ENCODE results near the gene GTPBP4. TPM values are rescaled to one million over a fixed set of nuclear protein-coding genes. Genes with fewer than 3 reads are reported as not detected.

Gene GTPBP4
- total RNA-seq, 1 donor = 27.1 TPM

- no peak for TF ChIP-seq CTCF (IDR thresholded peaks at IDR 0.05; ENCODE audit: extremely low read depth, low read depth, low read length)
- H3K9me3 ChIP-seq (ENCODE audit: low read depth, low read length) = no peaks in the 10 kb centered on the region
- H3K36me3 ChIP-seq (ENCODE audit: insufficient read depth, low read length) = no peaks in the 10 kb centered on the region
- no peak overlapping the region for H2AFZ ChIP-seq (ENCODE audit: low read length)
- H3K4me2 ChIP-seq (ENCODE audit: insufficient read depth, low read length) = no peak overlapping the region
- H4K20me1 ChIP-seq (ENCODE audit: insufficient read depth, low read length) = no peaks in the 10 kb centered on the region
- no peak overlapping the region for H3K27ac ChIP-seq (ENCODE audit: low read depth, low read length)
- no peaks in the 10 kb centered on the region for H3K79me2 ChIP-seq (ENCODE audit: insufficient read depth, low read length)
- no peaks in the 10 kb centered on the region for H3K4me1 ChIP-seq (ENCODE audit: insufficient read depth, low read length)
- H3K4me3 ChIP-seq (ENCODE audit: insufficient read depth, low read length) = no peak overlapping the region
- no peaks in the 10 kb centered on the region for H3K27me3 ChIP-seq (ENCODE audit: insufficient read depth, low read length)
- DNase-seq (ENCODE audit: insufficient read length, low spot score, missing footprints) = peak; percentile 43
Observed at GRCh38 chr10:964988-965417, 23.2 kb upstream of the GTPBP4 start.

GRCh38 chr10:966466-967235 is 21.6 kb upstream of the GTPBP4 start:
- no peak overlapping the region for H3K4me3 ChIP-seq (ENCODE audit: insufficient read depth, low read length)
- peak; percentile 10 for DNase-seq (ENCODE audit: insufficient read length, low spot score, missing footprints)
- no peaks in the 10 kb centered on the region for H4K20me1 ChIP-seq (ENCODE audit: insufficient read depth, low read length)
- no peak for TF ChIP-seq CTCF (IDR thresholded peaks at IDR 0.05; ENCODE audit: extremely low read depth, low read depth, low read length)
- no peak overlapping the region for H2AFZ ChIP-seq (ENCODE audit: low read length)
- no peak overlapping the region for H3K27ac ChIP-seq (ENCODE audit: low read depth, low read length)
- no peak overlapping the region for H3K4me2 ChIP-seq (ENCODE audit: insufficient read depth, low read length)
- no peaks in the 10 kb centered on the region for H3K9me3 ChIP-seq (ENCODE audit: low read depth, low read length)
- no peaks in the 10 kb centered on the region for H3K79me2 ChIP-seq (ENCODE audit: insufficient read depth, low read length)
- peaks cover 13% of the 10 kb centered on the region for H3K4me1 ChIP-seq (ENCODE audit: insufficient read depth, low read length)
- H3K36me3 ChIP-seq (ENCODE audit: insufficient read depth, low read length) = no peaks in the 10 kb centered on the region
- H3K27me3 ChIP-seq (ENCODE audit: insufficient read depth, low read length) = no peaks in the 10 kb centered on the region

GRCh38 chr10:968546-969199 is 19.6 kb upstream of the GTPBP4 start:
- H2AFZ ChIP-seq (ENCODE audit: low read length) = no peak overlapping the region
- no peaks in the 10 kb centered on the region for H3K36me3 ChIP-seq (ENCODE audit: insufficient read depth, low read length)
- H3K9me3 ChIP-seq (ENCODE audit: low read depth, low read length) = no peaks in the 10 kb centered on the region
- H3K79me2 ChIP-seq (ENCODE audit: insufficient read depth, low read length) = no peaks in the 10 kb centered on the region
- TF ChIP-seq CTCF (IDR thresholded peaks at IDR 0.05; ENCODE audit: extremely low read depth, low read depth, low read length) = no peak
- H4K20me1 ChIP-seq (ENCODE audit: insufficient read depth, low read length) = no peaks in the 10 kb centered on the region
- H3K4me1 ChIP-seq (ENCODE audit: insufficient read depth, low read length) = peaks cover 13% of the 10 kb centered on the region
- no peak overlapping the region for H3K4me3 ChIP-seq (ENCODE audit: insufficient read depth, low read length)
- H3K4me2 ChIP-seq (ENCODE audit: insufficient read depth, low read length) = no peak overlapping the region
- no peak overlapping the region for H3K27ac ChIP-seq (ENCODE audit: low read depth, low read length)
- DNase-seq (ENCODE audit: insufficient read length, low spot score, missing footprints) = peak; percentile 58
- no peaks in the 10 kb centered on the region for H3K27me3 ChIP-seq (ENCODE audit: insufficient read depth, low read length)

- no peak for TF ChIP-seq CTCF (IDR thresholded peaks at IDR 0.05; ENCODE audit: extremely low read depth, low read depth, low read length)
- H2AFZ ChIP-seq (ENCODE audit: low read length) = no peak overlapping the region
- no peak overlapping the region for H3K27ac ChIP-seq (ENCODE audit: low read depth, low read length)
Observed at GRCh38 chr10:969473-970150, 18.6 kb upstream of the GTPBP4 start.

More at GRCh38 chr10:969473-970150, 18.6 kb upstream of the GTPBP4 start:
- no peaks in the 10 kb centered on the region for H3K9me3 ChIP-seq (ENCODE audit: low read depth, low read length)
- no peaks in the 10 kb centered on the region for H3K36me3 ChIP-seq (ENCODE audit: insufficient read depth, low read length)
- H3K4me3 ChIP-seq (ENCODE audit: insufficient read depth, low read length) = no peak overlapping the region
- no peaks in the 10 kb centered on the region for H3K79me2 ChIP-seq (ENCODE audit: insufficient read depth, low read length)
- peaks cover 13% of the 10 kb centered on the region for H3K4me1 ChIP-seq (ENCODE audit: insufficient read depth, low read length)
- DNase-seq (ENCODE audit: insufficient read length, low spot score, missing footprints) = peak; percentile 55
- H3K4me2 ChIP-seq (ENCODE audit: insufficient read depth, low read length) = no peak overlapping the region
- no peaks in the 10 kb centered on the region for H4K20me1 ChIP-seq (ENCODE audit: insufficient read depth, low read length)
- no peaks in the 10 kb centered on the region for H3K27me3 ChIP-seq (ENCODE audit: insufficient read depth, low read length)

Measured in osteoblast (primary cell).